HEK293 (cell line): ENCODE data around the gene NCOR1.

ENCODE experiments used
- CTCF ChIA-PET: fragments of 350-600 bp; formaldehyde crosslinking; extraction: SDS; loops from one replicate; lab custom pipeline; 2021; ENCODE audit warnings: antibody characterized with exemption; lab: Yijun Ruan, JAX
- POLR2A ChIA-PET: fragments of 300-600 bp; formaldehyde crosslinking; extraction: SDS; loops from one replicate; lab custom pipeline; 2020; ENCODE audit warnings: antibody characterized with exemption, inconsistent platforms; lab: Yijun Ruan, JAX
- H3K27ac ChIP-seq: fragments of 200-500 bp; sonication (Bioruptor generic); 2 replicates; pipeline ENCODE4 v1.5.1; 2014; ENCODE audit warnings: low read depth, low read length, control low read depth, inconsistent platforms; ENCODE audit errors: extremely low read depth
- H3K36me3 ChIP-seq, 2 experiments: fragments of 200-500 bp in 1 of 2; sonication (Bioruptor generic) in 1 of 2; 1 replicate in 1 of 2; 2 replicates in 1 of 2; pipeline ENCODE4 v1.5.1; 2014 to 2017; ENCODE audit warnings: inconsistent platforms in 2 of 2, low read length in 2 of 2; ENCODE audit not compliant: control insufficient read depth in 2 of 2, insufficient read depth in 1 of 2
- H3K4me1 ChIP-seq: fragments of 200-500 bp; sonication (Bioruptor generic); 2 replicates; pipeline ENCODE4 v1.5.1; 2014; ENCODE audit warnings: mild to moderate bottlenecking, low read length, inconsistent platforms; ENCODE audit not compliant: control insufficient read depth, insufficient read depth
- H3K4me3 ChIP-seq: 2 replicates; pipeline ENCODE4 v1.5.1; 2011; ENCODE audit warnings: low read depth, mild to moderate bottlenecking, control low read depth, low read length, moderate library complexity
- H3K9me3 ChIP-seq: fragments of 200-500 bp; sonication (Bioruptor generic); 2 replicates; pipeline ENCODE4 v1.5.1; 2014; ENCODE audit warnings: low read depth, low read length, inconsistent platforms; ENCODE audit not compliant: control insufficient read depth, insufficient read depth
- HOXD13 ChIP-seq: sonication (generic); formaldehyde crosslinking; IDR thresholded peaks from 2 replicates; pipeline ENCODE4 v1.8.0; 2022; ENCODE audit warnings: missing genetic modification reagents, borderline replicate concordance
- PRDM2 ChIP-seq: fragments of 450-650 bp; formaldehyde crosslinking; IDR thresholded peaks from 2 replicates; pipeline ENCODE4 v1.5.1; 2016; ENCODE audit warnings: missing biosample characterization, missing genetic modification characterization, borderline replicate concordance
- SP2 ChIP-seq: fragments of 450-650 bp; formaldehyde crosslinking; IDR thresholded peaks from 2 replicates; pipeline ENCODE4 v1.5.1; 2016; ENCODE audit warnings: missing biosample characterization, missing genetic modification characterization
- SP3 ChIP-seq: fragments of 450-650 bp; formaldehyde crosslinking; IDR thresholded peaks from 2 replicates; pipeline ENCODE4 v1.5.1; 2016; ENCODE audit warnings: missing biosample characterization, missing genetic modification characterization
- TSHZ1 ChIP-seq: fragments of 450-650 bp; formaldehyde crosslinking; IDR thresholded peaks from 2 replicates; pipeline ENCODE4 v1.5.1; 2016; ENCODE audit warnings: missing biosample characterization, missing genetic modification characterization, borderline replicate concordance
- ZNF138 ChIP-seq: fragments of 450-650 bp; formaldehyde crosslinking; IDR thresholded peaks from 2 replicates; pipeline ENCODE4 v1.5.1; 2016; ENCODE audit warnings: missing biosample characterization, missing genetic modification characterization, borderline replicate concordance
- ZNF184 ChIP-seq: fragments of 450-650 bp; IDR thresholded peaks from 2 replicates; pipeline ENCODE4 v1.5.1; 2018; ENCODE audit warnings: missing biosample characterization, mild to moderate bottlenecking, missing genetic modification characterization
- ZNF302 ChIP-seq: fragments of 450-650 bp; formaldehyde crosslinking; IDR thresholded peaks from 2 replicates; pipeline ENCODE4 v1.5.1; 2016; ENCODE audit warnings: missing biosample characterization, missing genetic modification characterization, low read depth
- ZNF335 ChIP-seq: fragments of 450-650 bp; formaldehyde crosslinking; conservative IDR thresholded peaks from 2 replicates; pipeline ENCODE4 v1.5.1; 2016; ENCODE audit warnings: missing biosample characterization, missing genetic modification characterization
- ZNF433 ChIP-seq: fragments of 450-650 bp; formaldehyde crosslinking; IDR thresholded peaks from 2 replicates; pipeline ENCODE4 v1.5.1; 2016; ENCODE audit warnings: missing biosample characterization, missing genetic modification characterization, low read depth
- ZNF449 ChIP-seq: fragments of 450-650 bp; formaldehyde crosslinking; IDR thresholded peaks from 2 replicates; pipeline ENCODE4 v1.5.1; 2017; ENCODE audit warnings: missing biosample characterization, mild to moderate bottlenecking, missing genetic modification characterization, moderate library complexity
- ZNF48 ChIP-seq: fragments of 450-650 bp; formaldehyde crosslinking; IDR thresholded peaks from 2 replicates; pipeline ENCODE4 v1.5.1; 2016; ENCODE audit warnings: missing biosample characterization, missing genetic modification characterization
- ZNF514 ChIP-seq: fragments of 450-650 bp; formaldehyde crosslinking; IDR thresholded peaks from 2 replicates; pipeline ENCODE4 v1.5.1; 2016; ENCODE audit warnings: missing biosample characterization, missing genetic modification characterization
- ZNF549 ChIP-seq: fragments of 450-650 bp; IDR thresholded peaks from 2 replicates; pipeline ENCODE4 v1.5.1; 2018; ENCODE audit warnings: missing biosample characterization, missing genetic modification characterization, mild to moderate bottlenecking, inconsistent platforms, moderate library complexity
- ZNF670 ChIP-seq: fragments of 450-650 bp; formaldehyde crosslinking; IDR thresholded peaks from 2 replicates; pipeline ENCODE4 v1.5.1; 2016; ENCODE audit warnings: missing biosample characterization, missing genetic modification characterization, low read depth
- ZNF701 ChIP-seq: fragments of 450-650 bp; formaldehyde crosslinking; IDR thresholded peaks from 2 replicates; pipeline ENCODE4 v1.5.1; 2016; ENCODE audit warnings: missing biosample characterization, missing genetic modification characterization
- ZNF768 ChIP-seq: fragments of 450-650 bp; formaldehyde crosslinking; IDR thresholded peaks from 2 replicates; pipeline ENCODE4 v1.5.1; 2018; ENCODE audit warnings: missing biosample characterization, mild to moderate bottlenecking, missing genetic modification characterization
- TF ChIP-seq, protein P1 (sequence below): fragments of 450-650 bp; formaldehyde crosslinking; IDR thresholded peaks from 2 replicates; pipeline ENCODE4; 2016; ENCODE audit warnings: missing biosample characterization, missing genetic modification characterization
- TF ChIP-seq, protein P2 (sequence below): sonication (generic); formaldehyde crosslinking; IDR thresholded peaks from 2 replicates; pipeline ENCODE4 v1.8.1; 2022; ENCODE audit warnings: mild to moderate bottlenecking, moderate library complexity, missing genetic modification reagents

Gene NCOR1

GRCh38 chr17:16261049-16261448 is 45.7 kb upstream of the NCOR1 start (continued):
- TF ChIP-seq ZNF449 (tag by site-specific recombination) (no peak), ZNF701 (tag by site-specific recombination) (no peak)
- TF ChIP-seq, all 188 proteins: peak for 0

GRCh38 chr17:16259926-16260325 is 44.6 kb upstream of the NCOR1 start:
- CTCF ChIA-PET, result no interaction called here
- TF ChIP-seq, protein P1, sequence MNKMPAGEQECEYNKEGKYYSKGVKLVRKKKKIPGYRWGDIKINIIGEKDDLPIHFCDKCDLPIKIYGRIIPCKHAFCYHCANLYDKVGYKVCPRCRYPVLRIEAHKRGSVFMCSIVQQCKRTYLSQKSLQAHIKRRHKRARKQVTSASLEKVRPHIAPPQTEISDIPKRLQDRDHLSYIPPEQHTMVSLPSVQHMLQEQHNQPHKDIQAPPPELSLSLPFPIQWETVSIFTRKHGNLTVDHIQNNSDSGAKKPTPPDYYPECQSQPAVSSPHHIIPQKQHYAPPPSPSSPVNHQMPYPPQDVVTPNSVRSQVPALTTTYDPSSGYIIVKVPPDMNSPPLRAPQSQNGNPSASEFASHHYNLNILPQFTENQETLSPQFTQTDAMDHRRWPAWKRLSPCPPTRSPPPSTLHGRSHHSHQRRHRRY (tag by site-specific recombination), result no peak
- no peak for TF ChIP-seq ZNF670 (tag by site-specific recombination)
- TF ChIP-seq ZNF302 (tag by site-specific recombination), result no peak
- TF ChIP-seq HOXD13 (CRISPR knock-in tag), result no peak
- TF ChIP-seq SP3 (tag by site-specific recombination), result no peak
- TF ChIP-seq ZNF335 (tag by site-specific recombination), result no peak
- no peak for TF ChIP-seq ZNF184 (tag by site-specific recombination)
- no peak for TF ChIP-seq ZNF768 (tag by site-specific recombination)
- TF ChIP-seq TSHZ1 (tag by site-specific recombination), result no peak
- H3K4me1 ChIP-seq, result no peaks in the 10 kb centered on the region
- H3K9me3 ChIP-seq, result no peaks in the 10 kb centered on the region
- H3K4me3 ChIP-seq, result no peak overlapping the region
- POLR2A ChIA-PET, result interaction anchor here (1.5 kb wide), 1 partner anchor 9 kb away, joined by 5 read pairs; no protein-coding TSS in a partner anchor
- peaks cover 0 to 4% of the 10 kb centered on the region in 2 experiments; a peak in 2 of 3 replicates for H3K36me3 ChIP-seq
- H3K27ac ChIP-seq, result no peak overlapping the region

GRCh38 chr17:16258901-16259300 is 43.6 kb upstream of the NCOR1 start:
- Histone ChIP-seq H3K9me3 (no peaks in the 10 kb centered on the region), H3K36me3 (peaks cover 0 to 4% of the 10 kb centered on the region in 2 experiments; a peak in 2 of 3 replicates), H3K4me1 (no peaks in the 10 kb centered on the region), H3K4me3 (no peak overlapping the region), H3K27ac (no peak overlapping the region)
- ChIA-PET CTCF (interaction anchor here (0.6 kb wide), 1 partner anchor 27 kb away, joined by 3 read pairs; no protein-coding TSS in a partner anchor), POLR2A (no interaction called here)
- no peak for TF ChIP-seq ZNF48 (tag by site-specific recombination)
- TF ChIP-seq, protein P2, sequence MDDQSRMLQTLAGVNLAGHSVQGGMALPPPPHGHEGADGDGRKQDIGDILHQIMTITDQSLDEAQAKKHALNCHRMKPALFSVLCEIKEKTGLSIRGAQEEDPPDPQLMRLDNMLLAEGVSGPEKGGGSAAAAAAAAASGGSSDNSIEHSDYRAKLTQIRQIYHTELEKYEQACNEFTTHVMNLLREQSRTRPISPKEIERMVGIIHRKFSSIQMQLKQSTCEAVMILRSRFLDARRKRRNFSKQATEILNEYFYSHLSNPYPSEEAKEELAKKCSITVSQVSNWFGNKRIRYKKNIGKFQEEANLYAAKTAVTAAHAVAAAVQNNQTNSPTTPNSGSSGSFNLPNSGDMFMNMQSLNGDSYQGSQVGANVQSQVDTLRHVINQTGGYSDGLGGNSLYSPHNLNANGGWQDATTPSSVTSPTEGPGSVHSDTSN, result no peak
- no peak for TF ChIP-seq ZNF335 (tag by site-specific recombination)
- no peak for TF ChIP-seq SP2 (tag by site-specific recombination)
- TF ChIP-seq ZNF184 (tag by site-specific recombination), result no peak
- no peak for TF ChIP-seq ZNF670 (tag by site-specific recombination)
- no peak for TF ChIP-seq ZNF514 (tag by site-specific recombination)
- TF ChIP-seq ZNF433 (tag by site-specific recombination), result no peak
- TF ChIP-seq PRDM2, result no peak
- TF ChIP-seq ZNF138, result no peak
- TF ChIP-seq ZNF549 (tag by site-specific recombination), result no peak
